ENCODE results near the gene NKG7. TPM values are rescaled to one million over a fixed set of nuclear protein-coding genes. Genes with fewer than 3 reads are reported as not detected.
A peak's percentile ranks its signal among the peaks of the same experiment; 100 is the strongest.

Gene NKG7
- total RNA-seq, 1 donor from 2014 or later: not detected

DNA sequence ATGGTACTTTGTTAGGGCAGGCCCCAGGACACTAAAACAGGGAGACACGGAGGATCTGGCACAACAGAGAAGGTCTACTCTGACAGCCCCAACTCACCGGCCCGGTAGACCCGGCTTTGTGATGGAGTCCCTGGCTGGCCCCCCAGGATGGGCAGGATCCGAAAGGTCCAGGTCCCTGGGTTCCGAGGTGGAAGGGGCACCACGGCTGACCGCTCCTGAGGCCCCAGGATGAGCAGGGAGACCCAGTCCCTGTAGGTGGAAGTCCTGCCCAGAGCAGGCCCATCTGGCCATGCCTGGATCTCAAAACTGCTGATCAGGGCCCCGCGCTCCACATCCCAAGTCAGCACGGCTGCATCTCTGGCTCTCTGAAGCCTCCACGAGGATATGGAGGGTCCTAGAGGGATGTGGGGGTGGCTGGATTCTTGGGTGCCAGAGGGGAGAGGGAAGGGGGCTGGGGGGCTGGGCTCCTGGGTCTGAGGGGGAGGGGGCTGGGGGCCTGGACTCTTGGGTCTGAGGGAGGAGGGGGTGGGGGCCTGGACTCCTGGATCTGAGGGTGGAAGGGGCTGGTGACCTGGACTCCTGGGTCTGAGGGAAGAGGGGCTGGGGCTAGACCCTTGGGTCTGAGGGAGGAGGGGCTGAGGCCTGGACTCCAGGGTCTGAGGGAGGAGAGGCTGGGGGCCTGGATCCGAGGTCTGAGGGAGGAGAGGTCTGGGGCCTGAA, 35.2 kb downstream of the NKG7 start:
- no peak overlapping the region for H3K27ac Mint-ChIP-seq (ENCODE audit: unreplicated experiment)
- no peak for TF ChIP-seq CTCF (IDR thresholded peaks at IDR 0.05)
- DNase-seq (ENCODE audit: low spot score): peak; percentile 88
- peaks cover 18% of the 10 kb centered on the region for H3K4me1 Mint-ChIP-seq (ENCODE audit: low read depth)
- H3K36me3 Mint-ChIP-seq (ENCODE audit: low read depth): peaks cover 3% of the 10 kb centered on the region
- H3K9me3 Mint-ChIP-seq (ENCODE audit: low read depth): no peaks in the 10 kb centered on the region
- no peak overlapping the region for H3K4me3 Mint-ChIP-seq (ENCODE audit: unreplicated experiment)
- no peaks in the 10 kb centered on the region for H3K27me3 Mint-ChIP-seq (ENCODE audit: low read depth)

DNA sequence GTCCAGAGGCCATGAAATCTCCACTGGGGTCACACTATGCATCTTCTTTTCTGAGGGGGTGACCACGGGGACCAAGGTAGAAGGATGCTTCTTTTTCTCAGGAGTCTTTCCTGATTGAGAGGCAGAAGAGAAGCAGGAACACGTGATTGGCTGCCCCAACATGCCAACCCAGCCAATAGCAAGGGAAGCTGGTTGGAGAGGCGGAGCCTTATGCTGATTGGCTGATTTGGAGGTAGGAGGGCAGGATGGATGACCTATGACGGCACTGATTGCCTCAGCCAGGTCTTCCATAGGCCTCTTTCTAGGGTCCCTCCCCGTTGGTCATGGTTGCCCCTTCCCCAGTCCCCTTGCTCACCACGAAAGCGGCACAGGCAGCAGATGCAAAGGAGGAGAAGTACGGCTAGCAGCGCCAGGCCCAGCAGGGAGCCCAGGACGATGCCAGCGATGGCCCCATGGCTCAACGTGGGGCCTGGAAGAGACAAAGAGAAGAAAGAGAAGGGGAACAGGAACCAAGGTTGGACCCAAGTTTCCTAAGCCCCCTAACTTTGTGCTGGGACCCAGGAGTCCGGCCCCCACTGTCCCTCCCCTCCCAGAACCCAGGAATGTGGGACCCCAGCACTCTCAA, 38.5 kb downstream of the NKG7 start:
- TF ChIP-seq CTCF (IDR thresholded peaks at IDR 0.05): no peak
- DNase-seq (ENCODE audit: low spot score): peak; percentile 68
- Mint-ChIP-seq H3K4me3 (ENCODE audit: unreplicated experiment) (no peak overlapping the region), H3K27me3 (ENCODE audit: low read depth) (no peaks in the 10 kb centered on the region), H3K4me1 (ENCODE audit: low read depth) (peaks cover 5% of the 10 kb centered on the region), H3K36me3 (ENCODE audit: low read depth) (peaks cover 15% of the 10 kb centered on the region), H3K9me3 (ENCODE audit: low read depth) (peaks cover 3% of the 10 kb centered on the region), H3K27ac (ENCODE audit: unreplicated experiment) (no peak overlapping the region)

GRCh38 chr19:51331716-51332115, 40.7 kb downstream of the NKG7 start:
- H3K36me3 Mint-ChIP-seq (ENCODE audit: low read depth): peaks cover 15% of the 10 kb centered on the region
- H3K27ac Mint-ChIP-seq (ENCODE audit: unreplicated experiment): no peak overlapping the region
- DNase-seq (ENCODE audit: low spot score): no peak
- peaks cover 2% of the 10 kb centered on the region for H3K4me1 Mint-ChIP-seq (ENCODE audit: low read depth)
- TF ChIP-seq CTCF (IDR thresholded peaks at IDR 0.05): no peak
- H3K9me3 Mint-ChIP-seq (ENCODE audit: low read depth): peaks cover 3% of the 10 kb centered on the region
- no peak overlapping the region for H3K4me3 Mint-ChIP-seq (ENCODE audit: unreplicated experiment)
- peaks cover 2% of the 10 kb centered on the region for H3K27me3 Mint-ChIP-seq (ENCODE audit: low read depth)

DNA sequence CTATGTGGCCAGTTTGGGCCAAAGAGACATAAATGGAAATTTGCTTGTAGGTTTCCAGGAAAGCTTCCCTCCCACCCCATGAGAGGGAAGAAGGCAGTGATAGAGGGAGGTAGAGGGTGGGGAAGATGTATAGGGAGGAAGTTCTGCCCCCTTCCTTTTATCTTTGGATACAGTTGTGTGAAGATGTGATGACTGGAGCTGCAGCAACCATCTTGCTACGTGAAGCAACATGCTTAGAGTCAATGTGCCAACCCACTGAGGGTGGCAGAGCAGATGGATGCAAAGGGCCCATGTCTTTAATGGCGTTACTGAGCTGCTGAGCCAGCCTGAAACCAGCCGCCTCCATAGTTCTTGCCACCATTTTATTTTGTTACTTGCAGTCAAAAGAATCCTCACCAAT, 41.3 kb downstream of the NKG7 start:
- Mint-ChIP-seq H3K4me3 (ENCODE audit: unreplicated experiment) (no peak overlapping the region), H3K4me1 (ENCODE audit: low read depth) (peaks cover 2% of the 10 kb centered on the region), H3K27ac (ENCODE audit: unreplicated experiment) (no peak overlapping the region), H3K9me3 (ENCODE audit: low read depth) (peaks cover 3% of the 10 kb centered on the region), H3K36me3 (ENCODE audit: low read depth) (peaks cover 15% of the 10 kb centered on the region), H3K27me3 (ENCODE audit: low read depth) (peaks cover 2% of the 10 kb centered on the region)
- DNase-seq (ENCODE audit: low spot score): no peak
- no peak for TF ChIP-seq CTCF (IDR thresholded peaks at IDR 0.05)

DNA sequence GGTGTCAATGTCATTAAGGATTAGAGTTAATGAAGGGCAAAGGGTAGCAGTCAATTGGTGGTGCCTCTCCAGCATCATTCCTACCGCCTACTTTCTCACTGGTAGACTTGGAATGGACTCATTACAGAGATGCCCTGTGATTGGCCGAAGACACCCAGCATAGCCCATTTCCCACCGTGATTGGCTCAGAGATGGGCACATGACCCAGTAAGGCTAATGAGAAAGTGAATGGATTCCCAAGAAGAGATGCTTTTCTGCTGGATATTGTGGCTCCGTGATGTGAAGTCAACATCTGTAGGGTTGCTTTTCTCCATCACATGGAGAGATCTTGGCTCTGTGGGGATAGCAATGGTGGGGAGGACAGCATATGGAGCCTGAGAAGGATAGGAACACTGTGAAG, 42.1 kb downstream of the NKG7 start:
- H3K27ac Mint-ChIP-seq (ENCODE audit: unreplicated experiment): no peak overlapping the region
- no peak overlapping the region for H3K4me3 Mint-ChIP-seq (ENCODE audit: unreplicated experiment)
- peaks cover 15% of the 10 kb centered on the region for H3K36me3 Mint-ChIP-seq (ENCODE audit: low read depth)
- peaks cover 3% of the 10 kb centered on the region for H3K9me3 Mint-ChIP-seq (ENCODE audit: low read depth)
- peaks cover 2% of the 10 kb centered on the region for H3K4me1 Mint-ChIP-seq (ENCODE audit: low read depth)
- H3K27me3 Mint-ChIP-seq (ENCODE audit: low read depth): peaks cover 2% of the 10 kb centered on the region
- DNase-seq (ENCODE audit: low spot score): peak; percentile 21
- no peak for TF ChIP-seq CTCF (IDR thresholded peaks at IDR 0.05)

Measured in chondrocyte (in vitro differentiated cells).